K562 (cell line): ENCODE results near the gene ZNF516. TPM values are rescaled to one million over a fixed set of nuclear protein-coding genes. Genes with fewer than 3 reads are reported as not detected.

Source experiments
- ATAC-seq: fragments of 200-7000 bp; cut with Tn5 transposase; 3 replicates; pipeline ENCODE4 v1.9.1; 2020; ENCODE audit warnings: moderate library complexity
- BruUV-seq: library from RNA; stranded (reverse); fragments of 400-500 nt; replicated peaks from 2 replicates; lab custom pipeline; 2021; lab: Mats Ljungman, UMichigan
- CTCF ChIA-PET: fragments of 300-600 bp; formaldehyde crosslinking; extraction: SDS; loops from one replicate; lab custom pipeline; 2021; ENCODE audit warnings: low intra/inter-chr PET ratio; lab: Yijun Ruan, JAX
- POLR2A ChIA-PET: fragments of 300-600, 350-650 bp; sonication (Branson Sonifier 250); formaldehyde crosslinking; extraction: SDS; loops from one replicate; lab custom pipeline; 2021; ENCODE audit warnings: antibody characterized with exemption, inconsistent platforms; lab: Yijun Ruan, JAX
- DNase-seq, 4 experiments: peaks; one replicate each; pipeline versions ENCODE4 v3.0.0 to v3.0.0-alpha.2; 2011 to 2018; ENCODE audit warnings: low spot score in 3 of 4, mixed read lengths in 3 of 4; ENCODE audit errors: extremely low read depth in 1 of 4
- FAIRE-seq: peaks from 2 replicates; lab custom pipeline; 2011; peaks lifted over from hg19 to GRCh38; lab: Jason Lieb, UNC
- H2AFZ ChIP-seq: 2 replicates; pipeline ENCODE4 v1.6.0; 2011; ENCODE audit warnings: low read depth, low read length, control low read depth, inconsistent platforms
- H3K27ac ChIP-seq: fragments of 200-600 bp; 3 replicates; pipeline ENCODE4 v1.8.0; 2011; ENCODE audit warnings: low read depth, mild to moderate bottlenecking, control low read depth, inconsistent platforms, low read length, moderate library complexity, mixed read lengths; ENCODE audit errors: extremely low read depth
- H3K27me3 ChIP-seq, 2 experiments: fragments of 300-600 bp in 1 of 2; 2 replicates in 1 of 2; 3 replicates in 1 of 2; pipeline versions ENCODE4 v1.6.0 to v1.8.0; 2011; ENCODE audit warnings: inconsistent platforms in 2 of 2, low read length in 2 of 2, mild to moderate bottlenecking in 1 of 2, mixed read lengths in 1 of 2, moderate library complexity in 1 of 2; ENCODE audit not compliant: control insufficient read depth in 2 of 2, insufficient read depth in 2 of 2
- H3K36me3 ChIP-seq: fragments of 300-600 bp; 3 replicates; pipeline ENCODE4 v1.8.0; 2011; ENCODE audit warnings: mild to moderate bottlenecking, low read length, inconsistent platforms; ENCODE audit not compliant: control insufficient read depth, insufficient read depth
- H3K4me1 ChIP-seq, 2 experiments: fragments of 200-600 bp in 1 of 2; replicated peaks in 1 of 2; 2 replicates in 1 of 2; 3 replicates in 1 of 2; pipeline versions ENCODE4 v1.5.1 to v1.8.0; 2011; ENCODE audit warnings: inconsistent platforms in 2 of 2, low read length in 2 of 2, mild to moderate bottlenecking in 1 of 2, mixed read lengths in 1 of 2, moderate library complexity in 1 of 2; ENCODE audit not compliant: control insufficient read depth in 2 of 2, insufficient read depth in 2 of 2
- H3K4me2 ChIP-seq: 2 replicates; pipeline ENCODE4 v1.6.1; 2011; ENCODE audit warnings: low read length, control low read depth, inconsistent platforms, mixed read lengths; ENCODE audit not compliant: insufficient read depth
- H3K4me3 ChIP-seq: fragments of 200-600 bp; sonication (generic), shearing (Covaris generic); 2 replicates; pipeline ENCODE4 v1.5.1; 2016; ENCODE audit warnings: control low read depth, inconsistent platforms
- H3K79me2 ChIP-seq: fragments of 200-600 bp; 3 replicates; pipeline ENCODE4 v1.8.0; 2011; ENCODE audit warnings: low read length, inconsistent platforms; ENCODE audit not compliant: control insufficient read depth, insufficient read depth
- H3K9ac ChIP-seq, 2 experiments: 2 replicates each; pipeline versions ENCODE4 v1.6.0 to v1.6.1; 2011; ENCODE audit warnings: low read depth in 2 of 2, low read length in 2 of 2, control low read depth in 1 of 2, inconsistent platforms in 1 of 2, mild to moderate bottlenecking in 1 of 2, mixed read lengths in 1 of 2; ENCODE audit not compliant: insufficient read depth in 1 of 2
- H3K9me1 ChIP-seq: one replicate; pipeline ENCODE4 v1.6.0; 2011; ENCODE audit warnings: inconsistent platforms, mild to moderate bottlenecking, low read length, moderate library complexity; ENCODE audit not compliant: control insufficient read depth, insufficient read depth
- H3K9me3 ChIP-seq: replicated peaks from 2 replicates; pipeline ENCODE4 v1.5.1; 2011; ENCODE audit warnings: low read depth, low read length, inconsistent platforms; ENCODE audit not compliant: control insufficient read depth, insufficient read depth
- H4K20me1 ChIP-seq: replicated peaks from 2 replicates; pipeline ENCODE4 v1.6.1; 2011; ENCODE audit warnings: low read length, inconsistent platforms, mixed read lengths; ENCODE audit not compliant: control insufficient read depth, insufficient read depth
- ETV5 ChIP-seq: sonication (generic); formaldehyde crosslinking; IDR thresholded peaks from 2 replicates; pipeline ENCODE4 v1.4.0; 2020; ENCODE audit warnings: low read depth, mild to moderate bottlenecking, missing genetic modification reagents
- KAT7 ChIP-seq: sonication (generic); formaldehyde crosslinking; IDR thresholded peaks from 2 replicates; pipeline ENCODE4 v1.8.0; 2022; ENCODE audit warnings: missing genetic modification reagents, mild to moderate bottlenecking, borderline replicate concordance
- MAFK ChIP-seq: IDR thresholded peaks from 2 replicates; pipeline ENCODE4 v1.6.1; 2011; ENCODE audit warnings: low read length, improper control_type of control experiment
- MCM2 ChIP-seq: fragments of 450-650 bp; IDR thresholded peaks from 2 replicates; pipeline ENCODE4 v1.6.1; 2017; ENCODE audit warnings: low read depth, mild to moderate bottlenecking
- NFYB ChIP-seq: IDR thresholded peaks from 2 replicates; pipeline ENCODE4 v1.6.1; 2011; ENCODE audit warnings: mild to moderate bottlenecking, moderate library complexity; ENCODE audit not compliant: insufficient read length; ENCODE audit errors: extremely low read depth
- SIN3B ChIP-seq: fragments of 450-650 bp; IDR thresholded peaks from 2 replicates; pipeline ENCODE4 v1.6.1; 2017; ENCODE audit warnings: low read depth, mild to moderate bottlenecking, moderate library complexity
- WGBS: fragments of 100-300 bp; shearing (Covaris generic); methylation state at CpG from one replicate; pipeline ENCODE4 v1.1.6; 2016; ENCODE audit warnings: low coverage, mixed read lengths; ENCODE audit not compliant: insufficient coverage; ENCODE audit errors: missing lambda C conversion rate; 5-methylcytosine and 5-hydroxymethylcytosine counted together
- in situ Hi-C: fragments of 300-500 bp; cut with MboI; formaldehyde crosslinking; loops from 4 replicates; pipeline ENCODE4 v1.15.0; 2018; ENCODE audit warnings: inconsistent platforms, mixed read lengths
- intact Hi-C: fragments of 100-400 bp; cut with micrococcal nuclease; formaldehyde crosslinking; loops from 2 replicates; pipeline ENCODE4 v1.14.2; 2022
- polyA plus RNA-seq, 8 experiments: library from polyadenylated mRNA; depleted of rRNA in 4 of 8; stranded (reverse) in 5 of 8; unstranded in 3 of 8; fragments of >200 nt; fragmentation: Nextera tagmentation in 2 of 8; fragmentation: Illumina TruSeq in 1 of 8; extraction: Ambion mirVana in 2 of 8; extraction: Trizol in 1 of 8; gene quantifications; 2 replicates each; pipeline versions ENCODE4 v1.2.1 to v1.2.3, GENCODE V29; 2011 to 2014; ENCODE audit warnings: inconsistent platforms in 1 of 8, missing spikeins in 1 of 8
- total RNA-seq, 7 experiments: library from RNA; depleted of rRNA in 6 of 7; stranded (reverse); fragments of >200 nt in 6 of 7; fragmentation: Illumina TruSeq in 2 of 7; extraction: Trizol in 2 of 7; gene quantifications; 2 replicates each; pipeline versions ENCODE4 v1.2.1 to v1.2.3, GENCODE V29; 2011 to 2021; ENCODE audit warnings: low replicate concordance in 1 of 7
- TF ChIP-seq, protein P1 (sequence below): fragments of 450-650 bp; IDR thresholded peaks from 2 replicates; pipeline ENCODE4 v1.6.1; 2018; ENCODE audit warnings: mild to moderate bottlenecking, low read depth; ENCODE audit not compliant: partially characterized antibody

ZNF516 gene
- total and polyA plus RNA-seq, 9 of the 15 experiments (the other 6 are each of a cell fraction or from before 2014, with no cell fraction given): 0.04 to 0.20 (median 0.08) TPM; not detected in 3

DNA sequence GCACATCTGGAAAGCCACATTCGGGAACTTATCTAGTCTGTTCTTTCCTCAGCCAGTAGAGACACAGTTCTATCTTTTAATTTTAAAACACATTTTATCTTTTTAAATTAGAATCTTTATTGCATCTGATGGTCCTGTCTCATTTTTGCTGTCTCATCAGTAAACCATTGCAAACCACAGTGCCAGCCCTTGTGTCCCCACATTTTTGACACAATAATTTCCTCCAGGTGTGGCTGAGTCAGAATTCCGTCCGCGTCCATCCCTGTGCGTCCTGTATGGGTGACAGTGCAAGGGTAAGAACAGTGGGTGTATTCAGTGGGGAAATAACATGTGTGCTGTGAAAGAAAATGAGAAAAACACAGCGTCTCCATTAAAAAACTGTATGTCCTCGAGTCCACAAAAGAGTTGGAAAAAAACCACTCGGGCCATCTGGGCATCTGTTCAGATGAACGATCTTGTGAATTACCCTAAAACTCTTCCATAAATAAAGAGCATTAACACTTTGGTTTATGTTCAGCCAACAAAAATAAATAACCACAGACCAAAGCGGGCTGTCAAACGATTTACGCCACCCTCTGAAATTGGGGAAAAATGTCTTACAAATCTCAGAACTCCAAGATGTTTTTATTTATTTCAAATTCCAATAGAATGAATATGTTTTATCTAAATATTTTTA is 137.3 kb downstream of the ZNF516 start:
- Histone ChIP-seq H3K36me3 (no peaks in the 10 kb centered on the region), H3K4me1 (no peaks in the 10 kb centered on the region), H2AFZ (no peak overlapping the region), H3K9me1 (no peaks in the 10 kb centered on the region), H3K4me3 (no peak overlapping the region), H3K9me3 (no peaks in the 10 kb centered on the region), H3K4me2 (no peak overlapping the region), H4K20me1 (no peaks in the 10 kb centered on the region)
- 6% methylated on average over 11 of the region's 12 CpGs for WGBS
- intact Hi-C loops: no loop called here
- in situ Hi-C loops: loop anchor here (25.0 kb wide), 2 partner anchors 1695 to 1995 kb away; no protein-coding TSS in a partner anchor
- POLR2A ChIA-PET: no interaction called here
- no peak for DNase-seq
- TF ChIP-seq MCM2 (no peak), SIN3B (no peak), ETV5 (no peak), NFYB (no peak), KAT7 (CRISPR knock-in tag) (no peak), MAFK (no peak)
- TF ChIP-seq, protein P1, sequence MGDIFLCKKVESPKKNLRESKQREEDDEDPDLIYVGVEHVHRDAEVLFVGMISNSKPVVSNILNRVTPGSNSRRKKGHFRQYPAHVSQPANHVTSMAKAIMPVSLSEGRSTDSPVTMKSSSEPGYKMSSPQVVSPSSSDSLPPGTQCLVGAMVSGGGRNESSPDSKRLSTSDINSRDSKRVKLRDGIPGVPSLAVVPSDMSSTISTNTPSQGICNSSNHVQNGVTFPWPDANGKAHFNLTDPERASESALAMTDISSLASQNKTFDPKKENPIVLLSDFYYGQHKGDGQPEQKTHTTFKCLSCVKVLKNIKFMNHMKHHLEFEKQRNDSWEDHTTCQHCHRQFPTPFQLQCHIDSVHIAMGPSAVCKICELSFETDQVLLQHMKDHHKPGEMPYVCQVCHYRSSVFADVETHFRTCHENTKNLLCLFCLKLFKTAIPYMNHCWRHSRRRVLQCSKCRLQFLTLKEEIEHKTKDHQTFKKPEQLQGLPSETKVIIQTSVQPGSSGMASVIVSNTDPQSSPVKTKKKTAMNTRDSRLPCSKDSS: no peak
- TF ChIP-seq, all 486 proteins: peak for 0
- CTCF ChIA-PET: no interaction called here
- no peak overlapping the region for H3K27ac ChIP-seq
- H3K27me3 ChIP-seq: peaks cover 0 to 36% of the 10 kb centered on the region in 2 experiments; a peak in 2 of 5 replicates
- no TSS peak for BruUV-seq
- no peaks in the 10 kb centered on the region for H3K79me2 ChIP-seq
- FAIRE-seq: no peak
- no peak overlapping the region for H3K9ac ChIP-seq
- ATAC-seq: no peak
